ENCODE measurements around the gene LMTK3. TPM values are rescaled to one million over a fixed set of nuclear protein-coding genes. Genes with fewer than 3 reads are reported as not detected.

The LMTK3 gene
- total RNA-seq, 1 experiment from 2014 or later = 15.9 TPM

- TF ChIP-seq CDX4 (CRISPR knock-in tag; IDR thresholded peaks at IDR 0.05; ENCODE audit: borderline replicate concordance) (no peak), GRHL2 (CRISPR knock-in tag; IDR thresholded peaks at IDR 0.05; ENCODE audit: insufficient replicate concordance, severe bottlenecking) (no peak), ZNF219 (CRISPR knock-in tag; IDR thresholded peaks at IDR 0.05; ENCODE audit: borderline replicate concordance) (no peak), ZNF138 (CRISPR knock-in tag; conservative IDR thresholded peaks at IDR 0.05) (no peak), HMGA2 (CRISPR knock-in tag; IDR thresholded peaks at IDR 0.05) (no peak)
- TF ChIP-seq, protein P1, sequence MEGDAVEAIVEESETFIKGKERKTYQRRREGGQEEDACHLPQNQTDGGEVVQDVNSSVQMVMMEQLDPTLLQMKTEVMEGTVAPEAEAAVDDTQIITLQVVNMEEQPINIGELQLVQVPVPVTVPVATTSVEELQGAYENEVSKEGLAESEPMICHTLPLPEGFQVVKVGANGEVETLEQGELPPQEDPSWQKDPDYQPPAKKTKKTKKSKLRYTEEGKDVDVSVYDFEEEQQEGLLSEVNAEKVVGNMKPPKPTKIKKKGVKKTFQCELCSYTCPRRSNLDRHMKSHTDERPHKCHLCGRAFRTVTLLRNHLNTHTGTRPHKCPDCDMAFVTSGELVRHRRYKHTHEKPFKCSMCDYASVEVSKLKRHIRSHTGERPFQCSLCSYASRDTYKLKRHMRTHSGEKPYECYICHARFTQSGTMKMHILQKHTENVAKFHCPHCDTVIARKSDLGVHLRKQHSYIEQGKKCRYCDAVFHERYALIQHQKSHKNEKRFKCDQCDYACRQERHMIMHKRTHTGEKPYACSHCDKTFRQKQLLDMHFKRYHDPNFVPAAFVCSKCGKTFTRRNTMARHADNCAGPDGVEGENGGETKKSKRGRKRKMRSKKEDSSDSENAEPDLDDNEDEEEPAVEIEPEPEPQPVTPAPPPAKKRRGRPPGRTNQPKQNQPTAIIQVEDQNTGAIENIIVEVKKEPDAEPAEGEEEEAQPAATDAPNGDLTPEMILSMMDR (IDR thresholded peaks at IDR 0.05) = no peak
Observed at GRCh38 chr19:48455908-48456562, 55.6 kb downstream of the LMTK3 start (continued).

DNA sequence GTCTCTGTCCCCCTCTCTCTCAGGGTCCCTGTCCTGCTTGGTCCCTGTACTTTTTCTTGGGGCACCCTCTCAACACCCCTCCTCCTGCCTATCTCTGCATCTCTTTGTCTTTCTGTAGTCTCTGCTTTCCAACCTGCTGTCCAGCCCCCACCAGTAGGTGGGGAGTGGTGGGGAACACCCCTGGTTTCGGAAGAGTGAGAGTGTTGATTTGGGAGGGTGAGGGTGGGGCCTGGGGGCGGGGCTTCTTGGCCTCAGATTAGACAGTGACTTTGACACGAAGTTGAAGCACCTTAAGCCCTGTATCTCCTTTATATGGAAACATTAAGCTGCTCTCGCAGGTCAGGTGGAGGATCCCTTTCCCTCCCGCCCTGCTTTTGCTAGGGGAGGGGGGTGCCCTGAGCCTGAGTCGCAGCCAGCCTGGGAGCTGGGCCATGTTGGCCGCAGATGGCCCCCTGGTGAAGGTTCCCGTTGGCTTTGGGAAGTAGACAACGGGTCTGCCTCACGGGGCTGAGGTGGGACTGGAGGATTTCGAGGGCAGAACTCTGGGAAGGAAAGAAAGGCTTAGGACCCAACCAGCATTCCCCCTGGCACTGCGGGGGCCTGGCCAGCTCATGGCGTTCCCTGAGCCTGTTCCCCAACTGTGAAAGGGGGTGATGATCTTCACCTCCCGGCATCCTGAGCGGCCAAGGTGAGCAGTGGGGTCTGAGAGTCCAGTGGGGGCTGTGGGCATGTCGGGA is 56.3 kb downstream of the LMTK3 start, which contains the start of gene KCNJ14:
KCNJ14 (plus strand) TSS at position 404 of the 737 bp plus-strand sequence. CDS start 6,151 bp downstream, outside the sequence.
- CTCF ChIA-PET = interaction anchor here (1.0 kb wide), 1 partner anchor 64 kb away, joined by 3 read pairs; the partner anchor contains the start of gene KDELR1
- no peak within 1 kb of the TSS for H3K27ac Mint-ChIP-seq
- no peaks in the 10 kb centered on the region for H3K27me3 Mint-ChIP-seq (ENCODE audit: low read depth)
- POLR2A ChIA-PET = no interaction called here
- peaks cover 43% of the 10 kb centered on the region for H3K36me3 Mint-ChIP-seq
- ATAC-seq (no peak), DNase-seq (ENCODE audit: low spot score) (no peak)
- TF ChIP-seq JUN (CRISPR knock-in tag; IDR thresholded peaks at IDR 0.05) (no peak), SOX15 (CRISPR knock-in tag; IDR thresholded peaks at IDR 0.05) (no peak), PRRX2 (CRISPR knock-in tag; IDR thresholded peaks at IDR 0.05) (no peak)
- H3K4me1 Mint-ChIP-seq = no peaks in the 10 kb centered on the region
- H3K9me3 Mint-ChIP-seq = no peaks in the 10 kb centered on the region
- H3K4me3 Mint-ChIP-seq = no peak within 1 kb of the TSS

GRCh38 chr19:48454150-48454730 is 57.4 kb downstream of the LMTK3 start:
- CTCF ChIA-PET = no interaction called here
- Mint-ChIP-seq H3K4me3 (no peak overlapping the region), H3K36me3 (peaks cover 51% of the 10 kb centered on the region), H3K27ac (no peak overlapping the region), H3K9me3 (no peaks in the 10 kb centered on the region), H3K4me1 (no peaks in the 10 kb centered on the region), H3K27me3 (ENCODE audit: low read depth) (no peaks in the 10 kb centered on the region)
- ATAC-seq (no peak), DNase-seq (ENCODE audit: low spot score) (no peak)
- TF ChIP-seq GABPB1 (CRISPR knock-in tag; IDR thresholded peaks at IDR 0.05) (no peak), IRF1 (CRISPR knock-in tag; IDR thresholded peaks at IDR 0.05) (no peak)
- POLR2A ChIA-PET = no interaction called here

DNA sequence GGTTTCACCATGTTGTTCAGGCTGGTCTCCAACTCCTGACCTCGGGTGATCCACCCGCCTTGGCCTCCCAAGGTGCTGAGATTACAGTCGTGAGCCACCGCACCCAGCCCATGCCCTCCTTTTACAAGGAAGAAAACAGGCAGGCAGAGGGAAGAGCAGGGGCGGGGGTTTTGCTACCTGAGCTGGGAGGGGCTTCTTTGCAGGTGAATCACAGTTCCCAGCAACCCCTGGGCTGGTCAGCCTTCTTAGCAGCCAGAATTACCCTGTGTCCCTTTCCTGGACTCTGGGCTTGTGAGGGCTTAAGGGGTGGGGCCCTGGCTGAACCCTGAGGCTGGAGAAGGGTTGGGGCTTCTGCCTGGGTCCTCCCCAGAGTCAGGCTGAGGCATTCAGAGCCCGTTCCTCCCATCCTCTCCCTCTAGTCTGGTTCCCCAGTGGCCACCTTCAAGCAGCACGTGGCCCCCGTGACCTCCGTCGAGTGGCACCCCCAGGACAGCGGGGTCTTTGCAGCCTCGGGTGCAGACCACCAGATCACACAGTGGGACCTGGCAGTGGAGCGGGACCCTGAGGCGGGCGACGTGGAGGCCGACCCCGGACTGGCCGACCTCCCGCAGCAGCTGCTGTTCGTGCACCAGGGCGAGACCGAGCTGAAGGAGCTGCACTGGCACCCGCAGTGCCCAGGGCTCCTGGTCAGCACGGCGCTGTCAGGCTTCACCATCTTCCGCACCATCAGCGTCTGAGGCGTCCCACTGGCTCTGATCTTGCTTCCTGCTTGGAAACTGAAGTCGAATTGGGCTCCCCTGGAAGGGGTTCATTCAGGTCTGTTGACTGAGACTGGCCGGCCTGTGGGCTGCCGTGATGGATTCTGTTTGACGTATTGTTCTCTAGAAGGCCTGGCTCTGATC is 59.1 kb downstream of the LMTK3 start:
- H3K36me3 Mint-ChIP-seq = peaks cover 60% of the 10 kb centered on the region
- H3K4me1 Mint-ChIP-seq = no peaks in the 10 kb centered on the region
- no peak overlapping the region for H3K27ac Mint-ChIP-seq
- CTCF ChIA-PET = interaction anchor here (2.1 kb wide), 1 partner anchor 61 kb away, joined by 7 read pairs; the partner anchor contains the start of gene KDELR1
- ATAC-seq (no peak), DNase-seq (ENCODE audit: low spot score) (no peak)
- no peak for TF ChIP-seq GTF2I (CRISPR knock-in tag; conservative IDR thresholded peaks at IDR 0.05)
- TF ChIP-seq SOX15 (CRISPR knock-in tag; IDR thresholded peaks at IDR 0.05) = no peak
- no peak for TF ChIP-seq JUN (CRISPR knock-in tag; IDR thresholded peaks at IDR 0.05)
- no peaks in the 10 kb centered on the region for H3K9me3 Mint-ChIP-seq
- no peaks in the 10 kb centered on the region for H3K27me3 Mint-ChIP-seq (ENCODE audit: low read depth)
- POLR2A ChIA-PET = no interaction called here
- H3K4me3 Mint-ChIP-seq = no peak overlapping the region

All from WTC11 (cell line).